Islet precursor cell (in vitro differentiated cells): ENCODE results near the gene MIB2.

Source experiments
- DNase-seq: peaks from one replicate; pipeline ENCODE4 v3.0.0-alpha.2; 2018

MIB2 gene

DNA sequence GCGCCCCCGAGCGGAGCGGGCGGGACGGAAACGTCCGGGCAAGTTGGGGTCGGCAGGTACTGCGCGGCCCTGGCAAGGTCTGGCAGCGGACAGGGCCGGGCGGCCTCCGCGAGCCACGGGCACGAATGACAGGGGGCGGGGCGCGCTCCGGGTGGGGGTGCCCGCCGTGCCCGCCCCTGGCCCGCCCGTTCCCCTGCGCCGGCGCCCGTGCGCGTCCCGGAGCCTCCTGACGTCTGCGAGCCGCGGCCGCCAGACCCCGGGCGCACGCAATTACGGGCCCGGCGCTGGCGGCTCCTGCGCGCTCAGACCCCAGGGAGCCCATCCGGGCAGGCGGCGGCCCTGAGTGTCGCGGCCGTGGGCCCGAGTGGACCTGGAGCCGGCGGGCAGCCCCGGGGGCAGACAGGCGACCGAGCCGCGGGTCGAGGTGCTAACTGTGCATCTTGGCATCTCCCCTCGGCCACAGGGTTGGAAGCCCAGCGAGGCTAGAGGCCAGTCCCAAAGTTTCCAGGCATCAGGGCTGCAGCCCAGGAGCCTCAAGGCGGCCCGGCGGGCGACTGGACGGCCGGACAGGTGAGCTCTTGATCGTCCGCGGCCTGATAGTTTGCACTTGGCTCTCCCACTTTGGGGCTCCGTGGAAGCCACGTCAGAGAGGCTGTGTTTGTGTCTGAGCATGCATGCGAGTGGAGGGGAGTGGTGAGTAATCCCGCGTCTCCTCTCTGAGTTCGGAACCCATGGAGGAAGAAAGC is 918 bp downstream of the MIB2 start:
- DNase-seq: no peak

DNA sequence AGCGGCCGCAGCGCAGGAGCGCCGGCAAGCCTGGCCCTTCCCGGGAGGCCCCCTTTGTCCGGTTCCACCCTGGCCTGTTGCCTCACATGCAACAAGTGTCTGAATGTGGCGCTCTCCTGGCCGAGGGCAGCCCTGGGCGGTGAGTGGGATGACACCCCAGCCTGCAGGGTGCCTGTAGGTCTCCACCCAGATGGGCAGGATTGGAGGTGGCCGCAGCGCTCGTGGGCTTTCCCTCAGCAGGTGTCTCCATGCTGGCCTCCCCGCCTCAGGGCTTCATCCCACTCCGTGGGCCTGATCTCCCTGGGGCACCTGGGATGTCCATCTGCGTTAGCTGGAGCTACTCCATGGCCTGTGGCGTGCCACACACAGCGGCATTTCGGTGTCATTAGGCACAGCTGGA is 1.5 kb downstream of the MIB2 start:
- no peak for DNase-seq

DNA sequence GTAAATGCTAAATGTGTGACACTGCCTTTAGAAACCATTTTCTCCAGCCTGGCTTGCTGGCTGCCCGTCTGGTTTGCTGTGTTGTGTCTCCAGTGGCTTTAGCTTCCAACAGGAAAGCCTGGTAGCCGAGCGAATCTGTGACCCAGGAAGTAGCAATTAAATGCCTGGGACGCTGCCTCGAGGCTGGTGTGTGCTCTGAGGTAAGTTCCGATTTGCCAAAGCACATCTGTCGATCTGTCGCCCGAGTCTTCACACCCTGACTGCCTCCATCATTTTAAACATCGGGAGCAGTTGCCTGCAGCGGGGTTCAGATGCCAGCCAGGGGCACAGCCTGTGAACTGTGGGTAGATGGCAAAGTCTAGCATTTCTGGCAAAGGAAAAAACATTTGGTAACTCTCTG is 2.2 kb downstream of the MIB2 start:
- DNase-seq: no peak

DNA sequence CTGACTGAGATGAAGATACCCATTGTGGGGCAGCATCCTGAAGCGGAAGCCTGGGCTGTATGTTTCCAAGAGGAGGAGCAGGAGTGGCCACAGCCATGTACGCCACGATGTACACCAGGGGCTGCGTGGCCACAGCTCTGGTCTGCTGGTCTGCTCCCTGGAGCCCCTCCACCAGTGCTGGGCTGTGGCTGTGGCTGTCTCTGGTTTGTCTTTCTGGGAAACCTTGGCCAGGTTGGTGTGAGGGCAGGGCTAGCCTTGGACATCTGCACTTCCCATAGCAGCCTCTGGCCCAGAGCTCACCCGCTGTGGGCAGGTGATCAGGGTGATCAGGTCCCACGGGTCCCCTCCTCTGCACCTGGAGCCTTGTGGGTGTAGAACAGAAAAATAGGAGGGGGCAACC is 2.6 kb downstream of the MIB2 start:
- DNase-seq: no peak

DNA sequence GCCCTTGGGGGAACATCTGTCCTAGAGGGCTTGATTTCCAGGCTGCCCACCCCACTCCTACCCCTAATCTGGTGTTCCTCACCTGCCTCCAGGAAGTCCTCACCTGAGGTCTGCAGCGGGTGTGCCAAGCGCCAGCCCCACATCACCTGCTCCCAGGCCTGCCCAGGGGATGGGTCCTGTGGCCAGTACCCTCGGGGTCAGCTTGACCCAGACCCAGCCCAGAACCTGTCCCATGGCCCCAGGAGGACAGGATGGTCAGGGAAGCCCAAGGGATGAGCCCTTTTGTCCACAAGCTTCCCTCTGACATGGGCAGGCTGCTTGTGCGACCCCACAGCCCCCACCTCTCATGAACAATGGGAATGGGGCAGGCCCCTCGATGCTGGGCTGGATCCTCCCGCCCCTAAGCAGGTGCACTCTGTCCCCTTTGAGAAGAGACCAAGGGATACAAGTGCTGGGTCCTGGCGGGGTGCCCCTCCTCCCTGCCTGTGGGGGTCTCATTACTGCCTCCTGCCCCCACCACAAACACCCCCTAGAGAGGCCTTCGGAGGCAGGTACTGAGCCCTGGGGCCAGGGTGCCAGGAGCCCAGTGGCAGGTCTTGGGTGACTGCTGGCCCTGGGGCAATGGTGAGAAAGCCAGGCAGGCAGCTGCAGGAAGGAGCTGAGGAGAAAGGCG is 3.2 kb downstream of the MIB2 start:
- DNase-seq: no peak

DNA sequence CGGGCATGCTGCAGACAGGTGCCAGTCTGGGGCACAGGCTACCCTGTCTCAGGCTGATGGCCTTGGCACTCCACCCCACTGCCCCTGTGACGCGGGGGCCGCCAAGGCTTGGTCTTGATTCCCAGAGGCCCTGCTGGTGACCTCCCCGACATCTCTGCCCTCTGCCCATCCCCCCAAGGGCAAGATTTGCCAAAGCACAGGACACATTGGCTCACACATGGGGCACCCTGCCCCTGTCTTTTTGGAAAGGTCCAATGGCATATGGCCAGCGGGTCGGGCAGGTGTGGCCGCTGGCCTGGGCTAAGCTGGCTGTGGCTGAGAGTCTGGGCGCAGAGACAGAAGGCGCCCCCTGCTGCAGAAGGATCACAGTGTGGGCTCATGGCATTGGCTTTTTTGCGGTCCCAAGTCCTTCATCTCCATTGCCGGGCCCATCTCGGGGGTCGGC is 4.6 kb downstream of the MIB2 start:
- no peak for DNase-seq

DNA sequence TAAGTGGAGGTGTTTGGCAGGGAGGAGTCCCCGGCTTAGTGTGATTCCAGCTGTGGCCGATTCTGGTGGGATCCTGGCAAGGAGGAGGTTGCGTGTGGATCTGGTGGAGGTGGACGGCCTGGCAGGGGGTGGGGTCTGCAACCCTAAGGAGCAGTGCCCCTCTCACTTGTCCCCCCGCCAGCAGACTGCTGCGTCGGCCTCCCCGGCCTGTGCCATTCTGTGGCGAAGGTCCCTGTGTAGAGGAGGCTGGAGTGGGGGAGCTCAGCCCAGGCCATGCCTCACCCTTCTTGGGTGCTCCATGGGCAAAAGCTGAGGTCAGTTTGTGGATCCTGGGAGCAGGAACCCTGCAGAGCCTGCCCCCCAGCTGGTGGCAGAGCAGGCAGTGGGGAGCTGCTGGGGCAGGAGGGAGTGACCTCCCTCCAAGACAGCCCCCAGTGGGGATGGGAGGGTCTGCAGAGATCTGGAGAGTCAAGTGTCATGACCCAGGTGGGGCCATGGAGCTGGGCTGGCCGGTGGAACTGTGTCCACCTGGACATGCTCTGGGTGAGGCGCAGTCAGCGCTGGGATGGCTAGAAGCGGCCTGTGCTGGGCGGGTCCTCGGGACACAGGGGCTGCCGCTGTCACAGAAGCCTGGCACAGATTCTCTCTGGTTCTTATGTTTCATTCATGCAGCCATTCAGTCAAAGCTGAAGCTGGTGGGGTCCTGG is 5.3 kb downstream of the MIB2 start:
- no peak for DNase-seq

DNA sequence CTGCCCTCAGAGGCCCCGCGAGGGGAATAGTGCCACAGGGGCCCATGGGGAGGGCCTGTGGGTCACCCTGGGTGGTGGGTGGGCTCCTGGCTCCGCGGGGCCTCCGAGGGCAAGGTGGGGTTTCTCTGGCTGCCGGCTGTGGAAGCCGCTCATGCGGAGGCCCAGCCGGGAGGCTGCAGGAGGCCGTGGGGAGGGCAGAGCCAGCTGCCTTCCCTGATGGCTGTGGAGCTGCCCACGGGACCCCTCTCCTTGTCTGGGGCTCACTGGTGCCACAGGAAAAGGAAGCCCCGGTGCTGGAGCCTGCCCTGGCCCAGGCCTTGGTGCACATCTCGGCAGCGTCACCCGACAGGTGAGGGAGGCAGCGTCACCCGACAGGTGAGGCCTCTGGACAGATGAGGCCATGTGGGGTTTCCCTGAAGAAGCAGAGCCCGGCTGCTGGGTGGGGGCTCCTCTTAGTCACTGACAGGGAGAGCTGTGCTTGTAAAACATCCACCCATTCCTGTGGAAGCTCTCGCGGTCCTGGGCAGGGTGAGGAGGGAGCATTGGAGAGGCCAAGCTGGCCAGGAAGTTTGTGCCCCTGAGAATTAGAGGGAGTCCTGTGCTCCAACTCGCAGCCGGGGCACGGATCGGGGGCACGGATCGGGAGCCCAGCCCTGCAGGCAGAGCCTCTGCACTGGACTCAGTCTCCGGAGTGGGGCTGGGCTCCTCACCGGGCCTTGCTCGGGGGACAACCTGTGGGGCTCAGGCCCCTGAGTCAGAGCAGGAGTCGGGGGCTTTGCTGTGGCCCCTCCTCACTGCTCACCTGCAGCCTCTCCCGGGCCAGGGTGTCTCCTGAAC is 6.1 kb downstream of the MIB2 start:
- DNase-seq: no peak

DNA sequence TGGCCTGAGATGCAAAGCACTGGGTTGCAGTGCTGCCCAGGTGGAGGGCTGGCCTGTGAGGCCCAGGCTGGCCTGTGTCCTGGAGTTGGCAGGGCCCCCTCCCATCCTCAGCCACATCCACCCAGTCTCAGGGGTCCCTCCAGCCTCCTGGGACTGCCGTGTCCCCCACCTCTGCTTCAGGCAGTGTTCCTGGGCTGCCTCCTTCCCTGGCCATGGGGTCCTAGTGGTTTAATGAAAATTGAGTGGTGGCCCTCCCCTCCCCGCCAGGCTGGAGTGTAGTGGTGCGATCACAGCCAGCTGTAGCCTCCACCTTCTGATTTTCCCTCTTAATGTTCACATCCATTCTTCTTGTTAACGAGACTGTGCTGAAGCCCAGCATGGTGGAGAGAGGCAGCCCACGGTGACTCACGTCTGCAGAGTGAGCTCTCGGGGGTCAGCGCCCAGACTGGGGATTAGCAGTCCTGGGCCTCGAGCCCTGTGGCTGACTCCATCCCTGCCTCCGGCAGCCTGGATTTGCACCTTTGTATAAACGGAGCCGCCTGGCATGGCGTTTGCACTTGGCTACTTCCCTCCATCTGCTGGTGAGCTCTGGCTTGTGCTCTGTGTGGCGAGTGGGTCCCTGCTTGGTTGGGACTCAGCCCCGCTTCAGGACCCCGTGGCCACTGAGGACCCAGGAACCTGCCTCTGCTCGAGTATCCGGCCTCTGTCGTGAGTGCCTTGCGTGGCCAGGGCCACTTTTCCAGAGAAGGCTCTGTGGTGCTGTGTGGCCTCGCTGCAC is 6.9 kb downstream of the MIB2 start:
- DNase-seq: no peak

DNA sequence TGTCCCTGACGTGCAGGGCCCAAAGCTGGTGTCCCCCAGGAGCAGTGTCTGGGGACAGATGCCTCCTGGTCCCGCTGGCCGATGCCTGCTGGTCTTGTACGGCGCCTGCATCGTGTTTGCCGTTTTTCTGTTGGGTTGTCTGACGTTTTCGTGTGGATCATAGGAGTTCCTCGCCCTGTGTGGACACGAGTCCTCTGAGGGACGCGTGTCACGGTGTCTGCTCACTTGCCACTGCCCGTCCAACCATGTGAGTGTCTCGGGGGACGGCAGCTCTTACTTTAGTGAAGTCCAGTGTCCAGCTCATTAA is 7.4 kb downstream of the MIB2 start:
- DNase-seq: no peak

DNA sequence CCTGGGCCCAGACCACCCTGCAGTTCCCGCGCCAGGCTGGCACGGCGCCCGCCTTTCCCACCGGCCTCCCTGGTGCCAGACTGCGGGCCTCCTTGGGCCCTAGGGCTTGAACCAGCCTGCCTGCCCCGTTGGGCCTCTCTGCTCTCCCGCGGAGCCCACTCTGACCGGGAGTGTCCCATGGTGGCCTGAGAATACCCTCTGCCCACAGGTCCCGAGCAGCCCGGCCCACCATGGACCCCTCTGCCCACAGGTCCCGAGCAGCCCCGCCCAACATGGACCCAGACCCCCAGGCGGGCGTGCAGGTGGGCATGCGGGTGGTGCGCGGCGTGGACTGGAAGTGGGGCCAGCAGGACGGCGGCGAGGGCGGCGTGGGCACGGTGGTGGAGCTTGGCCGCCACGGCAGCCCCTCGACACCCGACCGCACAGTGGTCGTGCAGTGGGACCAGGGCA is 7.9 kb downstream of the MIB2 start:
- no peak for DNase-seq

DNA sequence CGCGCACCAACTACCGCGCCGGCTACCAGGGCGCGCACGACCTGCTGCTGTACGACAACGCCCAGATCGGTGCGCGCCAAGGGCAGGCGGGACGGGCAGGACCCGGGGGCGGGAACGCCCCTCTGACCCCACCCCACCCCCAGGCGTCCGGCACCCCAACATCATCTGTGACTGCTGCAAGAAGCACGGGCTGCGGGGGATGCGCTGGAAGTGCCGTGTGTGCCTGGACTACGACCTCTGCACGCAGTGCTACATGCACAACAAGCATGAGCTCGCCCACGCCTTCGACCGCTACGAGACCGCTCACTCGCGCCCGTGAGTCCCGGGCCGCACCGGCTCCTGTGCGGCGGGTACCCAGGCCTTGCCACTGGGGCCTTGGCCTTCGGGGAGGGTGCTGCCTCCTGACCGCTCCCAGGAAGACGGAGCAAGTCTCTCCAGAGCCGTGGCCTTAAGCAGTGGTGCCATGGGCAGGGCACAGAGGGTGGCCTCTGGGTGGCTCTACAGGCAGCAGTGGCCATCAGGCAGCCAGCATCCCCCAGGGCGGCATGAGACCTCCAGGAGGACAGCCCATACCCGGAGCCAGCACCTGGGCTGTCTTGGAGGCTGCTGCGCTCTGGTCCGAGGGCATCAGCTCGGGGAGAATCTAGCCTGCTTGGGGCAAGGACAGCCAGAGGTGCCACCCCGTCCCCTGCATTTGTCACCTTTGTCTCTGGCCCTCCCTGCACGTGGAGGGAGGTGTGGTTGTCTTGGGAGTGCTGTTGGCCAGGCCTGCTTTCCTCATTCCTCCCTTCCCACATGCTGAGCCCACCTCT is 8.5 kb downstream of the MIB2 start:
- DNase-seq: no peak

DNA sequence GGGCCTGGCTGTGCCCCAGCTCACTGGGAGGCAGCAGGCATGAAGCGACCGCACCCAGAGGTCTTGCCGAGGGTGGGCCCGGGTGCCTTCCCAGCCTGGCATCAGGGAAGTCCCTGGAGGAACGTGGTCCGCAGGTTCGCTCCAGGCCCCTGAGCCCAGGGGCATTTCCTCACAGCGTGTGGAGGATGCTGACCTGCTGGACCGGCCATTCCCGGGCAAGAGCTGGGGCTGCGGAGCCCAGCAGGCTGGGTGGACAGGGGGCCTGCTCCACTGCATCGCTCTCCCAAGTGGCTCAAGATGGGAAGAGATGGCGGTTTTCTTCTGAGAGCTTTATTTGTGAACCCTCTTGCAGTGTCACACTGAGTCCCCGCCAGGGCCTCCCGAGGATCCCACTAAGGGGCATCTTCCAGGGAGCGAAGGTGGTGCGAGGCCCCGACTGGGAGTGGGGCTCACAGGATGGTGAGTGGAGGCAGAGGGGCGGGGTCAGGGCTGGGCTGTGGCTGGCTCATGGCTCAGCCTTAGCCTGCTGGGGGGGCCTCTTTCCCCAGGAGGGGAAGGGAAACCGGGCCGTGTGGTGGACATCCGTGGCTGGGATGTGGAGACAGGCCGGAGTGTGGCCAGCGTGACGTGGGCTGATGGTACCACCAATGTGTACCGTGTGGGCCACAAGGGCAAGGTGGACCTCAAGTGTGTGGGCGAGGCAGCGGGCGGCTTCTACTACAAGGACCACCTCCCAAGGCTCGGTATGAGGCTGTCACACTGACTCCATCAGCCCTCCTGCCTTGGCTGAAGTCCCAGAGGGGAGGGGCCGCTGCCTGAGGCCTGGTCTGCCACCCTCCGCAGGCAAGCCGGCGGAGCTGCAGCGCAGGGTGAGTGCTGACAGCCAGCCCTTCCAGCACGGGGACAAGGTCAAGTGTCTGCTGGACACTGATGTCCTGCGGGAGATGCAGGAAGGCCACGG is 9.4 kb downstream of the MIB2 start:
- no peak for DNase-seq

DNA sequence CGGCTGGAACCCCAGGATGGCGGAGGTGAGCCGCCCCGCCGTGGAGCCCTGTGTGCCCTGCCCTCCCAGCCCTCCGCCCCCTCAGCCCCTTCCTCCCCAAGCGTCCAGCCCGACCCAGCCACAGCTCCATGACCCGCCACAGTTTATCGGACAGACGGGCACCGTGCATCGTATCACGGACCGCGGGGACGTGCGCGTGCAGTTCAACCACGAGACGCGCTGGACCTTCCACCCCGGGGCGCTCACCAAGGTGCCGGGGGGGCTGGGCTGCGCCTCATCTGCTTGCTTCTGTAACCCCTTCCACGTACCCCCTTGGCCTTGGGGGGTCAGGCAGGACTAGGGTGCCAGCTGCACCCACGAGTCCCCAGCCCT is 10.1 kb downstream of the MIB2 start:
- no peak for DNase-seq

DNA sequence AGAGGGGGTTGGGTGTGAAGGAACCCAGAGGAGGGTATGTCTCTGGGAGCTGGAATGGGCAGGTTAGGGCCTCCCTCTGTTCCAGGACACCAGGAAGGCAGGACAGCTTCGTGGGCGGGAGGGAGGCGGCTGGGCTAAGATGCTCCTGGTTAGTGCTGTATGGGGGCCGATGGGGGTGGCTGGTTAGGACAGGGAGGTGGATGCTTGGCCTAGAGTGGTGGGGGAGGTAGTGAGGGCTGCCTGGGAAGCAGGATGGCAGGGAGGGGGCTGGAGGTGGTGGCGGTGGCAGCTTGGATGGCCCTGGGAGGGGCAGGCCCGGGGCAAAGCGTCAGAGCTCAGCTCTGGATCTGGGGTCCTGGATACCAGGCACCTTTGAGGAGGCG is 10.5 kb downstream of the MIB2 start:
- no peak for DNase-seq

DNA sequence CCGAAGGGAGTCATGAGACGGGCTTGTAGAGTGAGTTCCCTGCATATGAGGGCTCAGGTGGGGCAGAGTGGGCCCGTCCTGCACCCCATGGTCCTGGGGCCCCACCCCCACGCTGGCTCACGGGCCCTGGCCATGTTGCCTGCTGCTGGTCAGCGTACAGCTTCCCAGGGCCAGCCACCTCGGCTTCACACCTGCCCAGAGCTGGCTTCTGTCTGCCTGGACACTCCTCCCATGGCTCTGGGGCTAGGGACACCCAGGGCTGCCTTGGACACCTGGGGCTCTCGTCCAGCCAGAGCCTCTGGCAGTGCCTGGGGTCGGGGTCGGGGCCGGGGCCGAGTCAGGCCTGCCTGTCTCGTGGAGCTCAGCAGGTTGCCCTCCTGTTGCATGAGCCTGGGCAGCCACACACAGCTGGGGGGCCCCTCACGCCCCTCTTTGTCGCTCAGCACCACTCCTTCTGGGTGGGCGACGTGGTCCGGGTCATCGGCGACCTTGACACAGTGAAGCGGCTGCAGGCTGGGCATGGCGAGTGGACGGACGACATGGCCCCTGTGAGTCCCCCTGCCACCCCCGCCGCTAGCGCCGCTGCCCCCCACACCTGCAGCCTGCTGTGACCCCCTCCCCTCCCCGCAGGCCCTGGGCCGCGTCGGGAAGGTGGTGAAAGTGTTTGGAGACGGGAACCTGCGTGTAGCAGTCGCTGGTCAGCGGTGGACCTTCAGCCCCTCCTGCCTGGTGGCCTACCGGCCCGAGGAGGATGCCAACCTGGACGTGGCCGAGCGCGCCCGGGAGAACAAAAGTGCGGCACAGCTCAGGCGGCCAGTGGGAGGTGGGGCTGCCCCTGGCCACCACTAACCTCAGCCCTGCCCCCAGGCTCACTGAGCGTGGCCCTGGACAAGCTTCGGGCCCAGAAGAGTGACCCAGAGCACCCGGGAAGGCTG is 11.2 kb downstream of the MIB2 start:
- no peak for DNase-seq

DNA sequence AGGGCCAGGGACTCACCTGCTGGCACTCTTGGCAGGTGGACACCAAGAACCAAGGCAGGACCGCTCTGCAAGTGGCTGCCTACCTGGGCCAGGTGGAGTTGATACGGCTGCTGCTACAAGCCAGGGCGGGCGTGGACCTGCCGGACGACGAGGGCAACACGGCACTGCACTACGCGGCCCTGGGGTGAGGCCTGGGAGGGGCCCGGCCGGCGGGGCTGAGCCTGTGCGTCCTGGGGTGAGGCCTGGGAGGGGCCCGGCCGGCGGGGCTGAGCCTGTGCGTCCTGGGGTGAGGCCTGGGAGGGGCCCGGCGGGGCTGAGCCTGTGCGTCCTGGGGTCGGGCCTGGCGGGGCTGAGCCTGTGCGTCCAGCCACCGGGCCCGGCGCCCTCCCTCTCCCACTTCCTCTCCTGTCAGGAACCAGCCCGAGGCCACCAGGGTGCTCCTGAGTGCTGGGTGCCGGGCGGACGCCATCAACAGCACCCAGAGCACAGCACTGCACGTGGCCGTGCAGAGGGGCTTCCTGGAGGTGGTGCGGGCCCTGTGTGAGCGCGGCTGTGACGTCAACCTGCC is 12.0 kb downstream of the MIB2 start:
- DNase-seq: no peak

DNA sequence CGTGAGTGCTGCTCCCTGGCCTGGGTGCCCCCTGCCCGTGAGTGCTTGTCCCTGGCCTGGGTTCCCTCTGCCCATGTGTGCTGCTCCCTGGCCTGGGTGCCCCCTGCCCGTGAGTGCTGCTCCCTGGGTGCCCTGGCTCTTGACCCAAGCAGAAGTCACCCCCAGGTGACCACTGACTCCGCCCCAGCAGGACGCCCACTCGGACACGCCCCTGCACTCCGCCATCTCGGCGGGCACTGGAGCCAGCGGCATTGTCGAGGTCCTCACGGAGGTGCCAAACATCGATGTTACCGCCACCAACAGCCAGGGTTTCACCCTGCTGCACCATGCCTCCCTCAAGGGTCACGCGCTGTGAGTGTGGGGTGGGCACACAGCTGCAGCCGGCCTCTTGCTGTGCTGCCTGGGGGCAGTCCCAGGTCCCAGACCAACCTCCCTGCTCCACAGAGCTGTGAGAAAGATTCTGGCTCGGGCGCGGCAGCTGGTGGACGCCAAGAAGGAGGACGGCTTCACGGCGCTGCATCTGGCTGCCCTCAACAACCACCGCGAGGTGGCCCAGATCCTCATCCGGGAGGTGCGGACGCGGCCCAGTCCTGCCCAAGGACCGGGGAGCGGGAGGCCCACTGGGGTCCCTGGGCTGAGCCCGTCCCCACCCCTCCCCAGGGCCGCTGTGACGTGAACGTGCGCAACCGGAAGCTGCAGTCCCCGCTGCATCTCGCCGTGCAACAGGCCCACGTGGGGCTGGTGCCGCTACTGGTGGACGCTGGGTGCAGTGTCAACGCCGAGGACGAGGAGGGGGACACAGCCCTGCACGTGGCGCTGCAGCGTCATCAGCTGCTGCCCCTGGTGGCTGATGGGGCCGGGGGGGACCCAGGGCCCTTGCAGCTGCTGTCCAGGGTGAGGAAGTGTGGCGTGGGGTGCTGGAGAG is 12.8 kb downstream of the MIB2 start:
- DNase-seq: no peak
